NK-92 (cell line): ENCODE results near the gene RAB31.

Experiments used
- DNase-seq: peaks from one replicate; lab custom pipeline; 2025; ENCODE audit not compliant: unreplicated experiment; lab: John Stamatoyannopoulos, UW

RAB31 gene

GRCh38 chr18:9910071-9910470 lies 202.0 kb downstream of the RAB31 start:
- no peak for DNase-seq

GRCh38 chr18:9910661-9911060 lies 202.6 kb downstream of the RAB31 start:
- no peak for DNase-seq

GRCh38 chr18:9911226-9911625 lies 203.1 kb downstream of the RAB31 start:
- no peak for DNase-seq
